Lower leg skin (tissue), 4 donors: Measurements from ENCODE around the gene NEAT1. TPM values are rescaled to one million over a fixed set of nuclear protein-coding genes. Genes with fewer than 3 reads are reported as not detected.

ENCODE experiments used
- DNase-seq, 2 donors: peaks; one replicate each; pipeline ENCODE4 v3.0.0-alpha.2; 2019; ENCODE audit warnings: low spot score in 2 of 2
- H3K4me3 ChIP-seq: fragments of 200-600 bp; sonication (generic); 2 replicates; pipeline ENCODE4 v1.5.1; 2017; ENCODE audit warnings: mild to moderate bottlenecking, low read depth; ENCODE audit not compliant: poor library complexity, severe bottlenecking
- POLR2A ChIP-seq, 2 donors: fragments of 450-650 bp; IDR thresholded peaks; one replicate each; pipeline ENCODE4 v1.6.1; 2016 to 2017; ENCODE audit warnings: antibody characterized with exemption in 2 of 2, mild to moderate bottlenecking in 1 of 2, moderate library complexity in 1 of 2
- WGBS, 2 donors: methylation state at CpG; one replicate each; pipeline ENCODE4 v1.1.5; 2018; 5-methylcytosine and 5-hydroxymethylcytosine counted together
- intact Hi-C: fragments of 100-400 bp; cut with DNase I; formaldehyde crosslinking; loops from one replicate; pipeline ENCODE4 v1.15.0; 2023; ENCODE audit warnings: low total_unique reads
- total RNA-seq, 4 donors: library from RNA; depleted of rRNA; stranded (reverse); fragments of >200 nt; gene quantifications; one replicate each; pipeline ENCODE4 v1.1.0, GENCODE V29; 2016
- TF ChIP-seq, protein P1 (sequence below), 3 donors: fragments of 450-650 bp; IDR thresholded peaks; one replicate each; pipeline ENCODE4 v1.5.1; 2016; ENCODE audit warnings: antibody characterized with exemption in 3 of 3, mild to moderate bottlenecking in 3 of 3, moderate library complexity in 2 of 3

Gene NEAT1
- total RNA-seq, 4 donors from 2014 or later, result 147 to 645 (median 301) TPM

GRCh38 chr11:65392186-65392829, 30.3 kb upstream of the NEAT1 start:
- WGBS, 2 donors, result 83 to 91% methylated on average over 13 of the region's 13 CpGs
- H3K4me3 ChIP-seq, result no peak overlapping the region
- TF ChIP-seq POLR2A (IDR thresholded peaks at IDR 0.05), result no peak
- TF ChIP-seq, protein P1, sequence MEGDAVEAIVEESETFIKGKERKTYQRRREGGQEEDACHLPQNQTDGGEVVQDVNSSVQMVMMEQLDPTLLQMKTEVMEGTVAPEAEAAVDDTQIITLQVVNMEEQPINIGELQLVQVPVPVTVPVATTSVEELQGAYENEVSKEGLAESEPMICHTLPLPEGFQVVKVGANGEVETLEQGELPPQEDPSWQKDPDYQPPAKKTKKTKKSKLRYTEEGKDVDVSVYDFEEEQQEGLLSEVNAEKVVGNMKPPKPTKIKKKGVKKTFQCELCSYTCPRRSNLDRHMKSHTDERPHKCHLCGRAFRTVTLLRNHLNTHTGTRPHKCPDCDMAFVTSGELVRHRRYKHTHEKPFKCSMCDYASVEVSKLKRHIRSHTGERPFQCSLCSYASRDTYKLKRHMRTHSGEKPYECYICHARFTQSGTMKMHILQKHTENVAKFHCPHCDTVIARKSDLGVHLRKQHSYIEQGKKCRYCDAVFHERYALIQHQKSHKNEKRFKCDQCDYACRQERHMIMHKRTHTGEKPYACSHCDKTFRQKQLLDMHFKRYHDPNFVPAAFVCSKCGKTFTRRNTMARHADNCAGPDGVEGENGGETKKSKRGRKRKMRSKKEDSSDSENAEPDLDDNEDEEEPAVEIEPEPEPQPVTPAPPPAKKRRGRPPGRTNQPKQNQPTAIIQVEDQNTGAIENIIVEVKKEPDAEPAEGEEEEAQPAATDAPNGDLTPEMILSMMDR (IDR thresholded peaks at IDR 0.05), result no peak
- intact Hi-C loops, result no loop called here
- no peak for DNase-seq

GRCh38 chr11:65392899-65393298, 29.7 kb upstream of the NEAT1 start:
- DNase-seq, result no peak
- intact Hi-C loops, result no loop called here
- 88 to 89% methylated on average over 5 of the region's 5 CpGs for WGBS, 2 donors
- no peak for TF ChIP-seq POLR2A (IDR thresholded peaks at IDR 0.05)
- TF ChIP-seq, protein P1 (IDR thresholded peaks at IDR 0.05), result no peak
- no peak overlapping the region for H3K4me3 ChIP-seq

DNA sequence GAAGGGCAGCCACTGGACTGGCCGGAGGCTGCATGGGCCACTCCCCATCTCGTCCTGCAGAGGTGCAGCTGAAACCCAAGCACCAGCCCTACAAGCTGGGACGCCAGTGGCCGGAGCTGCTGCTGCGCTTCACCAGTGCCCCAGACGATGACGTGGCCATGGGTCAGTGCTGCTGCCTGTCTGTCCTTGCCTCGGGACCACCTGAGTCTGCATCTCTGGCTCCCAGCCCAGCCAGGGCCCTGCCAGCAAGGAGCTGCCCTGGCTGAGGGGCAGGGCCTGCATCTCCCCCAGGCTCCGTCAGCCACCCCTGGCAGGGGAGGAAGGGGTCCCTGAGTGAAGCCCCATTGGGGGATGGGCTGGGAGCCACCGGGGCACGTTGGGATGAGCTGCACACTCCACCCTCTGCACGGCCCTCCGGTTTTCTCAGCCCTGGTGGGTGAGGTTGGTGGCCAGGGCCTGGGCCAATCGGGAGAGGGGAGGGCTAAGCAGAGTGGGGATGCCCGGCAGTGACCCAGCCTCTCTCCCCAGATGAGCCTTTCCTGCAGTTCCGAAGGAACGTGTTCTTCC, 29.0 kb upstream of the NEAT1 start:
- WGBS, 2 donors, result 89 to 93% methylated on average over 5 to 17 of the region's 17 CpGs

GRCh38 chr11:65394125-65394536, 28.5 kb upstream of the NEAT1 start:
- 90 to 92% methylated on average over 3 to 18 of the region's 20 CpGs for WGBS, 2 donors
- H3K4me3 ChIP-seq, result no peak overlapping the region
- intact Hi-C loops, result no loop called here
- DNase-seq, result no peak
- TF ChIP-seq POLR2A (IDR thresholded peaks at IDR 0.05), result no peak
- TF ChIP-seq, protein P1 (IDR thresholded peaks at IDR 0.05), result no peak

More for the DNA sequence above, 29.0 kb upstream of the NEAT1 start:
- no peak for DNase-seq
- intact Hi-C loops, result no loop called here
- no peak overlapping the region for H3K4me3 ChIP-seq
- no peak for TF ChIP-seq POLR2A (IDR thresholded peaks at IDR 0.05)
- TF ChIP-seq, protein P1 (IDR thresholded peaks at IDR 0.05), result no peak

DNA sequence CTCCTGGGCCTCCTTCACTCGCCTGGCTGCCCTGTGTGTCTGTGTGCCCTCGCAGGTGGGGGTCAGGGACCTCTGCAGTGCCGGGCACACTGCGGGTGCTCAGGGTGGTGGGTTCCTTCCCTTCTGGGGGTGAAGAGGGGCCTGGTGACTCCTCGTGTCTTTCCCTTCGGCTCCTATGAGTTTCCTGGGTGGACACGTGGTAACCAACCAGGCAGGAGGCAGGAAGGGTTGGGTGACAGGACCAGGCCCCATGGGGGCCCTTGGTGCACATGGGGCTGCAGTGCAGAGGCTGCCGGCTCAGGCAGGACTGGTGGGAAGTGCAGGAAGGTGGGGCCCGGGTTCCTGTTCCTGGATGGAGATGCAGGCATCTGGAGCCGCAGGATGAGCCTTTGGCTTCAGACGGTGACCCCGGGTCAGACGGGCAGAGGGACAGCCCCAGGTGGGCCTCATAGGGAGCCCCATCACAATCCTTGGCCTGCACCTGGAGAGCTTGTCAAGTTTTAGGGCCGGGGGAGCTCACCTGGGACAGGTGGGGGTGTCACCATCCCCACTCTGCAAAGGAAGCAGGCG, 26.6 kb upstream of the NEAT1 start:
- DNase-seq, result no peak
- 86 to 87% methylated on average over 10 to 15 of the region's 15 CpGs for WGBS, 2 donors
- TF ChIP-seq, protein P1 (IDR thresholded peaks at IDR 0.05), result no peak
- TF ChIP-seq POLR2A (IDR thresholded peaks at IDR 0.05), result no peak
- intact Hi-C loops, result no loop called here
- no peak overlapping the region for H3K4me3 ChIP-seq
